C1 segment of cervical spinal cord (tissue), 14 donors: ENCODE measurements around the gene NCOR1.
"Not testable (repeated sequence)": the region's sequence is repeated elsewhere in the genome, so short reads cannot be mapped to it uniquely, and the experiment has no call there.

ENCODE experiments used
- DNase-seq, 14 donors: peaks; one replicate each; lab custom pipeline; 2025; lab: John Stamatoyannopoulos, UW

The NCOR1 gene

GRCh38 chr17:16100737-16101400 is 114.5 kb downstream of the NCOR1 start:
- no peak for DNase-seq

GRCh38 chr17:16091773-16092172 is 123.6 kb downstream of the NCOR1 start:
- DNase-seq: no peak

- no peak for DNase-seq
Observed at GRCh38 chr17:16086957-16087356, 128.4 kb downstream of the NCOR1 start.

GRCh38 chr17:16085066-16085699 is 130.2 kb downstream of the NCOR1 start:
- DNase-seq: no peak

GRCh38 chr17:16083223-16083622 is 132.1 kb downstream of the NCOR1 start:
- DNase-seq: no peak

- no peak for DNase-seq
Observed at GRCh38 chr17:16081507-16082087, 133.7 kb downstream of the NCOR1 start.

GRCh38 chr17:16080366-16080765 is 135.0 kb downstream of the NCOR1 start:
- no peak for DNase-seq

GRCh38 chr17:16075949-16076348 is 139.4 kb downstream of the NCOR1 start:
- DNase-seq: no peak

- no peak for DNase-seq
Observed at GRCh38 chr17:16074423-16074822, 140.9 kb downstream of the NCOR1 start.

- no peak for DNase-seq
Observed at GRCh38 chr17:16073845-16074244, 141.5 kb downstream of the NCOR1 start.

- no peak for DNase-seq
Observed at GRCh38 chr17:16072031-16072430, 143.3 kb downstream of the NCOR1 start.

GRCh38 chr17:16068323-16068722 is 147.0 kb downstream of the NCOR1 start:
- no peak for DNase-seq

GRCh38 chr17:16066125-16066524 is 149.2 kb downstream of the NCOR1 start:
- DNase-seq: no peak

- DNase-seq: no peak
Observed at GRCh38 chr17:16061631-16062030, 153.7 kb downstream of the NCOR1 start.

- DNase-seq: not testable (repeated sequence)
Observed at GRCh38 chr17:16055139-16055538, 160.2 kb downstream of the NCOR1 start.

- no peak for DNase-seq
Observed at GRCh38 chr17:16052486-16052885, 162.8 kb downstream of the NCOR1 start.

GRCh38 chr17:16050844-16051243 is 164.5 kb downstream of the NCOR1 start:
- DNase-seq: no peak

GRCh38 chr17:16048811-16049449 is 166.4 kb downstream of the NCOR1 start:
- DNase-seq: no peak

GRCh38 chr17:16046966-16047365 is 168.4 kb downstream of the NCOR1 start:
- no peak for DNase-seq

GRCh38 chr17:16044487-16044886 is 170.8 kb downstream of the NCOR1 start:
- no peak for DNase-seq

GRCh38 chr17:16040710-16041251 is 174.6 kb downstream of the NCOR1 start:
- DNase-seq: peak in 5 of 14 donors; percentile 7 to 55 (median 19)

GRCh38 chr17:16037636-16038035 is 177.7 kb downstream of the NCOR1 start:
- DNase-seq: no peak
